GM18511 (cell line): ENCODE data around the gene IPP.
"Not testable (repeated sequence)": the region's sequence is repeated elsewhere in the genome, so short reads cannot be mapped to it uniquely, and the experiment has no call there.

Experiments
- ATAC-seq: cut with Tn5 transposase; IDR thresholded peaks from one replicate; pipeline ENCODE4 v1.9.1; 2021; ENCODE audit warnings: mild to moderate bottlenecking, moderate library complexity; ENCODE audit not compliant: unreplicated experiment

The IPP gene

DNA sequence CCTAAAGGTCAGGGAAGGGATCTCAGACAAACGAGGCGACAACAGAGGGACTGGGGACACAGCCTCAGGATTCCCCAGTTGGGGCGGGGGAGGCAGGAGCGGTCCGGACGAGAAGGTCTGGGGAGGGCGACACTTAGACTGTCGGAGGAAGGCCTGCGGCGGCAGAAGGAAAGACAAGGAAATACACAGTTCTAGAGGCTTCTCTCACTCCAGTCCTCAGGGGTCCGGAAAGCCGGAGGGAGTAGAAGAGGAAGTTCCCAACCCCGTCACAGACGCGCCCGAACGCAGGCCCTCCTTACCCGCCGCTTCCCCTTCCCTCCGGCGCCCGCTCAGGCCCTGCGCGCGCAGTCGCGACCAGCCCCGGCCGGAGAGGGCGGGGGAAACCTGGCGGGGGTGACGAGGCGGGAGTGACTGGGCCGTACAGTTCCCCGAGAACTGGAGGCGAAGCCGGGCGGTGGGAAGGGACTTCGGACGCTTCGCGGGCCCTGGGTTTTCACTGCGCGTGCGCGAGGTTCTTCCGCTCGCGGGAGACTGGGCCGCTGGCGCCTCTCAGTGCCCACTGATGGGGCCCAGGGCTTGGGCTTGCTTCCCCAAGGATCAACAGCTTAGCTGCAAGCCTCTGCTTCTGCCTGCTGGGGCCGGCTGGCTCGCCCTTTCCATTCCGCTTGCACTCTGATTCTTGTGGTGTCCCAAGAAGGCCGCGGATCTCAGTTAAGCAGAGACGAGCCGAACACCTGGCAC is at the start of gene IPP:
IPP (minus strand) TSS at position 356 of the 741 bp plus-strand sequence. CDS start 4,242 bp downstream, outside the sequence.
- ATAC-seq: peak; percentile 91

- ATAC-seq: no peak
Observed at GRCh38 chr1:45796946-45797345, 46.5 kb upstream of the IPP start.

DNA sequence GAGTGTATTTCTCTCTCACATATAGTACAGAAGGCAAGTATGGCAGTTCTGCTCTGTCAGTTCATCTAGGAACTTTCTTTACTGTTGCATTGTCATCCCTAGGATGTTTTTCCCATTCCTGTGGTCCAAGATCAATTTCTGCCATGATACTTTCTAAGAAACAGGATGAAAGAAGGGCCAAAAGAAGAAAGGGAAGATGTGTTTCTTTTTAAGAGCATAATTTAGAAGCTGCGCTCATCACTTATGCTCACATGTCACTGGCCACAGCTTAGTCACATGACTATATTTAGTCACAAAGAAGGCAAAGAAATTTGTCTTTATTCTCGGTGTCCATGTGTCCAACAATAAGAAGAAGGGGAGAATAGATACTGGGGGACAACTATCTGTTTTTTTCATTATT is 45.9 kb upstream of the IPP start:
- ATAC-seq: no peak

DNA sequence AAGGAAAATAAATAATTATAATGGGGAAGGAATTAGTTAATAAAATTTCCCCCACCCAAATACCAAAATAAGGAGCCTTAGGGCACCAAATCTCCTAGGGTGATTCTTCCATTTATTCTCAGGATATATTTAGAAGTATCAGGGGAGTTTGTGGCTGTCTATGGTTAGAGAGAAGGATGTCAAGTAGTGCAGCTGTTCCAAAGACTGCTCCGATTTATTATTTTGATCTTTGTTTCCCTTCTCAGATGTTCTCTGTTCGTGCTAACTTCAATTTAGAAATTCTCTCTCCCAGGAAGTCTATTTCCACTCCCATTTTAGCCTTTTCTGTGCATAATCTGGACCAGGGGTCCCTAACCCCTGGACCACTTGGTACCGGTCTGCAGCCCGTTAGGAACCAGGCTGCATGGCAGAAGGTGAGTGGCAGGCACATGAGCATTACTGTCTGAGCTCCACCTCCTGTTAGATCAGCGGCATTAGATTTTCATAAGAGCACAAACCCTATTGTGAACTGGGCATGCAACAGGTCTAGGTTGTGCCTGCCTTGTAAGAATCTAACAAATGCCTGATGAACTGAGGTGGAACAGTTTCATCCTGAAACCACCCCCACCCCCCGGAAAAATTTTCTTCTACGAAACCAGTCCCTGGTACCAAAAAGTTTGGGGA is 43.6 kb upstream of the IPP start:
- ATAC-seq: no peak

DNA sequence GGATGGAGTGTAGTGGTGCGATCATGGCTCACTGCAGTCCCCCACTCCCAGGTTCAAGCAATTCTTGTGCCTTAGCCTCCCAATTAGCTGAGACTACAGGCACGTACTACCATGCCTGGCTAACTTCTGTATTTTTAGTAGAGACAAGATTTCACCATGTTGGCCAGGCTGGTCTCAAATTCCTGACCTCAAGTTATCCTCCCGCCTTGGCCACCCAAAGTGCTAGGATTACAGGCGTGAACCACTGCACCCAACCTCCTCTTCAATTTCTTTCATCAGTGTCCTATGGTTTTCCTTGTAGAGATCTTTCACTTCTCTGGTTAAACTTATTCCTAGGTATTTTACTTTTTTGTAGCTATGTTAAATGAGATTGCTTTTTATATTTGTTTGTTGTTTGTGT is 42.3 kb upstream of the IPP start:
- ATAC-seq: no peak

- no peak for ATAC-seq
Observed at GRCh38 chr1:45789601-45790000, 39.1 kb upstream of the IPP start.

GRCh38 chr1:45787905-45788304 is 37.5 kb upstream of the IPP start:
- no peak for ATAC-seq

GRCh38 chr1:45785583-45785982 is 35.1 kb upstream of the IPP start:
- peak; percentile 61 for ATAC-seq

- ATAC-seq: no peak
Observed at GRCh38 chr1:45775794-45776193, 25.3 kb upstream of the IPP start.

DNA sequence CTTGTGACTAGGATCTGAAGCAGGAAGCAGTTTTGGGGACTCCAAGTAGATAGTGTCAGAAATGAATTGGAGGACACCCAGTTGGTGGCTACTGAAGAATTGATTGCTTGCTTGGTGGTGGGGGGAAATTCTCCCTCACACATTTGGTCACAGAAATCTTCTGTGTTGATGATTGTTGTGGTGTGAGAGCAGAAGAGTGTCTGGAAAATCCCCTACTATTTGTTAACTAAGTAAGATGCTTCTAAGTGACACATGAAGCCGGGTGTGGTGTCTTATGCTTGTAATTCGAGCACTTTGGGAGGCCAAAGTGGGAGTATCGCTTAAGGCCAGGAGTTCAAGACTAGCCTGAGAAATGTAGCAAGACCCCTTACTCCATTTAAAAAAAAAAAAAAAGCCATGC is 22.5 kb upstream of the IPP start:
- ATAC-seq: no peak

DNA sequence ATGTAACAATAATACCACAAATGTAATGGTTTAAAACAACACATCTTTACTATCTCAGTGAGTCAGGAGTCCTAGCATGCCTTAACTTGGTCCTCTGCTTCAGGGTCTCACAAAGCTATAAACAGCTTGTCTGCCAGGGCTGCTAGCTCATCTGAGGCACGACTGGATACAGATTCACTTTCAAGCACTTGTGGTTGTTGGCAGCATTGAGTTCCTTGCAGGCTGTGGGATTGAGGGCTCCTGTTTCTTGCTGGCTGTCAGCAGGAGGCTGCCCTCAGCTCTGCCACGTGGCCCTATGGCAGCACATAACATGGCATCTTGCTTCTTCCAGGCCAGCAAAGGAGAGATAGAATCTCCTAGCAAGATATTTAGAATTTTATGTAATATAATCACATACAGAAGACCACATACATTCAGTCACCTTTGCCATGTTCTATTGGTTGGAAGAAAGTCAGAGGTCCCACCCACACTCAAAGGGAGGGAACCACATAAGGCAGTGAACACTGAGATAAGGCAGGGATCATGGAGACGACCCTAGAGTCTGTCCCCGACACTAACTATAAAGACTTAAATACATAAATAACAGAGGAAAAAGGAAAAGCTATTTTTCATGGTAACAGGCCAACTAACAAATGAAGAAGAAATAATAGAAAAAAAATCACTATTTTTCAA is 18.9 kb upstream of the IPP start:
- ATAC-seq: no peak

DNA sequence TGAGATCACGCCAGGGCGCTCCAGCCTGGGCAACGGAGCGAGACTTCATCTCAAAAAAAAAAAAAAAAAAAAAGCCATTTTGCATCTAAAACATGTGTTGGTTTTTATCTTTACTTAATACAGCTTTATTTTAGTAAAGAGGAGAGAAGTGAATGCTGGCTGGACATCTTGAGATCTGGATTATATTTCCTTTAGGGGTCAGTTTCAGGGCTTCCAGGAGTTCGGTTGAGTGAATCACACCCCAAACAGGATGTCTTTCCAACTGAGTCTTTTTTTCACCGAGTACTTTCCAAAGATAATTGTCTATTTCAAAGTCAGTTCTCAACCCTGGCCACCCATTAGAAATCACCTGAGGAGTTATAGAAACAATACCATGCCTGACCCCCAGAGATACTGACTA is 16.6 kb upstream of the IPP start:
- no peak for ATAC-seq

GRCh38 chr1:45765999-45766792 is 15.7 kb upstream of the IPP start:
- ATAC-seq: no peak

- ATAC-seq: no peak
Observed at GRCh38 chr1:45762291-45762690, 11.8 kb upstream of the IPP start.

DNA sequence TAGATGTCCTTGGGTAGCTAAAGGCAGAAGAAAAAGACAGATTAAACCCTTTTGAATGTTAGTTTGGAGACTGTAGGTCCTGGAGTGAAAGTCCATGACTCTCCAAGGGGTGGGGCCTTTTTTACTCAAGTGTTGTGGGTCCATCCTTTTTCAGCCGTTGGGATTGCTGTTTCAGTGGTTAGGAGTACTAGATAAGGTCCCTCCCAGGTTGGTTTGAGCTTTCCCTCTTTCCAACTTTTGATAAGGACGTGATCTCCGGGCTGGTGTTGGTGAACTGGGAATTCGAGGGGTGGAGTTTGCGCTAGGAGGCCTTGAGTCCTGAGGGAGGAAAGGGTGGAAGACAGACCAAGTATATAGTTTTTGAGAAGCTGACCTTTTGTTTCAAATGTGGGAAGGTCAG is 5.2 kb upstream of the IPP start:
- ATAC-seq: no peak

- ATAC-seq: no peak
Observed at GRCh38 chr1:45753248-45754037, 3.0 kb upstream of the IPP start.

DNA sequence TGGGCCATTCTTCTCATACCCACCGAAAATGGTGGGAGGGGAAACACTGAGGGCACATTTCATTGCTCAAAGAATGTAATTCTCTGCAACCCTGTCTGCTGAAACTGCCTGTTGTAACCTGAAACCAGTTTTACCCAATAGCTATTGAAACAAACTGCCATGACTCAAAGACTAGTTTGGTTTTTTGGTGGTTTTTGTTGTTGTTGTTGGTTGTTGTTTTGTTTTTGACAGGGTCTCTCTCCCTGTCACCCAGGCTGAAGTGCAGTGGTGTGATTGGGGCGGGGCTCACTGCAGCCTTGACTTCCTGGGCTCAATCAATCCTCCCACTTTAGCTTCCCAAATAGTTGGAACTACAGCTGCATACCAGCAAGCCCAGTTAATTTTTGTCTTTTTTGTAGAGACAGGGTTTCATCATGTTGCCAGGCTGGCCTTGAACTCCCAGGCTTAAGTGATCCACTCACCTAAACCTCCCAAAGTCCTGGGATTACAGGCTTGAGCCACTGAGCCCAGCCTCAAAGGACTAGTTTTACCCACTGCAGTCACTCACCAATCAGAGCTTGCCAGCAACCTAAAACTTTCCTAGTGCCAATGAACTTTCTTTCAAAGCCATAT is 2.1 kb upstream of the IPP start:
- ATAC-seq: no peak

GRCh38 chr1:45752014-45752413 is 1.6 kb upstream of the IPP start:
- ATAC-seq: no peak

DNA sequence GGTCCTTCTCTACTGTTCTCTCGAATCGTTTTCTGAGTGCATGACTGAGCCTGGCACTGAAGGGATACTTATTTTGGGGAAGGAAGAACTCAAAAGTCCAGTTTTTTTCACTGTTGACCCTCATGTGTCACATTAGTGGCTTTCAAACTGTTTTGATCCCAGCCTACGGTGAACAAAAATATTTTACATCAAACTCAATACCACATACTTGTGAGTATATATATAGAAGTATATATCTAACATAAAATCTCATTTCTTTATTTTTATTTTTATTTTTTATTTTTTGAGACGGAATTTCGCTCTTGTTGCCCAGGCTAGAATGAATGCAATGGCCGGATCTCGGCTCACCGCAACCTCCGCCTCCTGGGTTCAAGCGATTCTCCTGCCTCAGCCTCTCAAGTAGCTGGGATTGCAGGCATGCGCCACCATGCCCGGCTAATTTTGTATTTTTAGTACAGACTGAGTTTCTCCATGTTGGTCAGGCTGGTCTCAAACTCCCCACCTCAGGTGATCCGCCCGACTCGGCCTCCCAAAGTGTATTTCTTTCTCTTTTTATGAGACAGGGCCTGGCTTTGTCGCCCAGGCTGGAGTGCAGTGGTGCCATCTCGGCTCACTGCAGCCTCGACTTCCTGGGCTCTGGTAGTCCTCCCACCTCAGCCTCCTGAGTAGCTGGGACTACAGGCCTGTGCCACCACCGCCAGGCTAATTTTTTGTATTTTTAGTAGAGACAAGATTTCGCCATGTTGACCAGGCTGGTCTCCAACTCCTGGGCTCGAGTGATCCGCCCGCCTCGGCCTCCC is 786 bp upstream of the IPP start:
- ATAC-seq: not testable (repeated sequence)
